Measurements from ENCODE around the gene MYO16. TPM values are rescaled to one million over a fixed set of nuclear protein-coding genes. Genes with fewer than 3 reads are reported as not detected.

Gene MYO16
- total RNA-seq, 1 experiment from 2014 or later = not detected

DNA sequence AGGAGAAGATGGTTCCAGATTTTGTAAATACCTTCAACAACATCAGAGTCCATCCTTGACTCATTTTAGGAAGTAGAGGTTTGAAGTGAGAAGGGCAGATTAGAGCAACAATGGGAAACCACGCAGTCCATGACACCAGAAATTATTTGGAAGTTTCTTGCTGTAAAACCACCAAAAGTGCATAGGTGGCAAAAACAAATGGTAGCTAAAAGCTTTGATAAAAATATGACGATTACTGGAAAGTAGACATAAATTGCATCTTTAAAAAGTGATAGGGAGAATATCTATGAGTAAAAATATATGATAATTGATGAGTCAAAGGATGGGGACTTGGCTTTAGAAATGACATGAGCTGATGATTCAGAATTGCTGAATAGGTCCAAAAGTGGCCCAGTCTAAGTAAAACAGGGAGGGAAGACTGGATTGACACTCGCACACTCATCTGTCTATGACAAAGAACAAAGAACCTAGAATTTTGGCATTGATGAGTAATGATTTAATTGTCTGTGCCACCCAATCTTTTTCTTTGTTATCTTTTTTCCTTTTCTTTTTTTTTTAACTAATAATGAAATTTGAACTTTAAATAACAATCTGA lies 472.2 kb downstream of the MYO16 start:
- no peak overlapping the region for H2BK12ac ChIP-seq (ENCODE audit: insufficient read length, low read depth, low read length)
- H4K8ac ChIP-seq (replicated peaks; ENCODE audit: insufficient read length, low read depth, low read length) = no peak overlapping the region
- H3K23ac ChIP-seq (ENCODE audit: insufficient read length, low read depth, low read length) = no peak overlapping the region
- no peaks in the 10 kb centered on the region for H3K79me2 ChIP-seq (ENCODE audit: insufficient read depth, low read length)
- WGBS (ENCODE audit: extremely low coverage, insufficient read length, low lambda C conversion rate) = no CpG with 5 or more reads among the region's 3 CpGs
- TF ChIP-seq, protein P1, sequence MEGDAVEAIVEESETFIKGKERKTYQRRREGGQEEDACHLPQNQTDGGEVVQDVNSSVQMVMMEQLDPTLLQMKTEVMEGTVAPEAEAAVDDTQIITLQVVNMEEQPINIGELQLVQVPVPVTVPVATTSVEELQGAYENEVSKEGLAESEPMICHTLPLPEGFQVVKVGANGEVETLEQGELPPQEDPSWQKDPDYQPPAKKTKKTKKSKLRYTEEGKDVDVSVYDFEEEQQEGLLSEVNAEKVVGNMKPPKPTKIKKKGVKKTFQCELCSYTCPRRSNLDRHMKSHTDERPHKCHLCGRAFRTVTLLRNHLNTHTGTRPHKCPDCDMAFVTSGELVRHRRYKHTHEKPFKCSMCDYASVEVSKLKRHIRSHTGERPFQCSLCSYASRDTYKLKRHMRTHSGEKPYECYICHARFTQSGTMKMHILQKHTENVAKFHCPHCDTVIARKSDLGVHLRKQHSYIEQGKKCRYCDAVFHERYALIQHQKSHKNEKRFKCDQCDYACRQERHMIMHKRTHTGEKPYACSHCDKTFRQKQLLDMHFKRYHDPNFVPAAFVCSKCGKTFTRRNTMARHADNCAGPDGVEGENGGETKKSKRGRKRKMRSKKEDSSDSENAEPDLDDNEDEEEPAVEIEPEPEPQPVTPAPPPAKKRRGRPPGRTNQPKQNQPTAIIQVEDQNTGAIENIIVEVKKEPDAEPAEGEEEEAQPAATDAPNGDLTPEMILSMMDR (conservative IDR thresholded peaks at IDR 0.05) = no peak
- no peaks in the 10 kb centered on the region for H3K9me3 Mint-ChIP-seq
- H2AFZ ChIP-seq (ENCODE audit: low read length) = no peak overlapping the region
- H3K23me2 ChIP-seq (ENCODE audit: insufficient read length, low read depth, low read length, poor library complexity, severe bottlenecking) = no peaks in the 10 kb centered on the region
- no peak overlapping the region for H3K4me2 ChIP-seq (ENCODE audit: insufficient read depth, insufficient read length, low read length)
- H3K27ac ChIP-seq (ENCODE audit: insufficient read length, low read depth, low read length) = no peak overlapping the region
- no peak overlapping the region for H2AK5ac ChIP-seq (ENCODE audit: insufficient read length, low read length)
- H3K4me1 Mint-ChIP-seq = no peaks in the 10 kb centered on the region
- H3K14ac ChIP-seq (ENCODE audit: insufficient read depth, low read length) = no peak overlapping the region
- no peak overlapping the region for H3K18ac ChIP-seq (ENCODE audit: insufficient read length, low read depth, low read length)
- H3K9ac ChIP-seq (ENCODE audit: extremely low read depth, insufficient read length, low read length) = no peak overlapping the region
- H3K9me3 ChIP-seq (ENCODE audit: control insufficient read depth, low read depth, low read length) = no peaks in the 10 kb centered on the region
- H3K4me3 Mint-ChIP-seq = no peak overlapping the region
- no peak overlapping the region for H4K91ac ChIP-seq (ENCODE audit: insufficient read length, low read depth, low read length)
- no peak overlapping the region for H2BK120ac ChIP-seq (ENCODE audit: low read depth, low read length, poor library complexity, severe bottlenecking)
- no peaks in the 10 kb centered on the region for H3K4me1 ChIP-seq (ENCODE audit: insufficient read depth, low read length)
- no peak overlapping the region for H3K4ac ChIP-seq (ENCODE audit: low read depth, low read length)
- H3K79me1 ChIP-seq (ENCODE audit: insufficient read depth, low read depth, low read length, poor library complexity, severe bottlenecking) = no peaks in the 10 kb centered on the region
- H4K5ac ChIP-seq (ENCODE audit: insufficient read length, low read depth, low read length) = no peak overlapping the region
- DNase-seq = no peak
- no peak overlapping the region for H2BK5ac ChIP-seq (ENCODE audit: insufficient read length, low read length)
- H3T11ph ChIP-seq (ENCODE audit: low read length) = no peak overlapping the region
- no peaks in the 10 kb centered on the region for H3K36me3 Mint-ChIP-seq (ENCODE audit: insufficient read depth in 1 of 3, low read depth in 3 of 3)
- no peaks in the 10 kb centered on the region for H3K27me3 ChIP-seq (ENCODE audit: insufficient read depth, low read length)
- H3K27me3 Mint-ChIP-seq (ENCODE audit: low read depth) = no peaks in the 10 kb centered on the region; the same call in 1 of the 2 replicates
- H4K20me1 ChIP-seq (ENCODE audit: control insufficient read depth, insufficient read depth, insufficient read length) = no peaks in the 10 kb centered on the region
- no peak overlapping the region for H3K27ac Mint-ChIP-seq
- no peak overlapping the region for H2BK15ac ChIP-seq (ENCODE audit: low read depth, low read length)
- H2BK20ac ChIP-seq (ENCODE audit: low read depth, low read length, poor library complexity, severe bottlenecking) = no peak overlapping the region
- H3K56ac ChIP-seq (ENCODE audit: insufficient read length, low read depth, low read length) = no peak overlapping the region
